A673 (cell line): Measurements from ENCODE around the gene RAB8B. TPM values are rescaled to one million over a fixed set of nuclear protein-coding genes. Genes with fewer than 3 reads are reported as not detected.

ENCODE experiments used
- BruUV-seq: library from RNA; stranded (reverse); fragments of 400-500 nt; replicated peaks from 2 replicates; lab custom pipeline; 2021; lab: Mats Ljungman, UMichigan
- CTCF ChIA-PET: fragments of 300-600 bp; sonication (Branson Sonifier 250); formaldehyde crosslinking; loops from one replicate; lab custom pipeline; 2022; ENCODE audit warnings: antibody characterized with exemption; lab: Charles Lee
- POLR2A ChIA-PET: fragments of 300-600 bp; sonication (Branson Sonifier 250); formaldehyde crosslinking; loops from one replicate; lab custom pipeline; 2022; ENCODE audit warnings: antibody characterized with exemption; ENCODE audit not compliant: low non-redundant PET; lab: Charles Lee
- DNase-seq: peaks from one replicate; pipeline ENCODE4 v3.0.0-alpha.2; 2015; ENCODE audit warnings: low spot score
- H3K27ac ChIP-seq: fragments of 200-600 bp; sonication (generic); 2 replicates; pipeline ENCODE4 v1.5.1; 2016; ENCODE audit warnings: mixed run types, low read depth, mild to moderate bottlenecking, mixed read lengths, antibody characterized with exemption, low read length; ENCODE audit not compliant: poor library complexity, severe bottlenecking
- H3K27me3 ChIP-seq: fragments of 200-600 bp; sonication (generic); replicated peaks from 2 replicates; pipeline ENCODE4 v1.6.1; 2017; ENCODE audit warnings: mixed run types, low read depth, mild to moderate bottlenecking, mixed read lengths, antibody characterized with exemption, low read length; ENCODE audit not compliant: insufficient read depth, poor library complexity
- H3K36me3 ChIP-seq: fragments of 200-600 bp; sonication (generic); 2 replicates; pipeline ENCODE4 v1.6.1; 2016; ENCODE audit warnings: mixed run types, mild to moderate bottlenecking, mixed read lengths, antibody characterized with exemption, low read length; ENCODE audit not compliant: insufficient read depth, poor library complexity, severe bottlenecking
- H3K4me1 ChIP-seq: fragments of 200-600 bp; sonication (generic); 2 replicates; pipeline ENCODE4 v1.6.1; 2017; ENCODE audit warnings: mixed run types, mild to moderate bottlenecking, mixed read lengths, antibody characterized with exemption, low read length; ENCODE audit not compliant: insufficient read depth, poor library complexity, severe bottlenecking
- H3K4me3 ChIP-seq: fragments of 200-600 bp; sonication (generic); 2 replicates; pipeline ENCODE4 v1.5.1; 2016; ENCODE audit warnings: low read depth, mixed run types, mild to moderate bottlenecking, mixed read lengths, low read length; ENCODE audit not compliant: poor library complexity, severe bottlenecking
- H3K9me3 ChIP-seq: fragments of 200-600 bp; sonication (generic); 2 replicates; pipeline ENCODE4 v1.6.1; 2016; ENCODE audit warnings: mixed run types, low read depth, mild to moderate bottlenecking, mixed read lengths, antibody characterized with exemption, low read length; ENCODE audit not compliant: poor library complexity, severe bottlenecking
- EZH2 ChIP-seq: fragments of 200-600 bp; sonication (generic); IDR thresholded peaks from 2 replicates; pipeline ENCODE4 v1.6.1; 2017; ENCODE audit warnings: borderline replicate concordance, low read depth, mild to moderate bottlenecking, mixed read lengths, antibody characterized with exemption, low read length; ENCODE audit not compliant: poor library complexity, severe bottlenecking
- intact Hi-C: fragments of 100-400 bp; cut with micrococcal nuclease; formaldehyde crosslinking; loops from one replicate; pipeline ENCODE4 v1.10.0; 2022; ENCODE audit not compliant: unreplicated experiment
- total RNA-seq: library from RNA; stranded (reverse); gene quantifications from 2 replicates; pipeline ENCODE4 v1.2.3, GENCODE V29; 2021
- TF ChIP-seq, protein P1 (sequence below): fragments of 300-800, 200-600 bp; sonication (generic); conservative IDR thresholded peaks from 2 replicates; pipeline ENCODE4 v1.5.1; 2017; ENCODE audit warnings: low read depth, mild to moderate bottlenecking, antibody characterized with exemption, low read length, moderate library complexity, mixed read lengths

Gene RAB8B
- total RNA-seq, 1 experiment from 2014 or later, result 29.1 TPM

DNA sequence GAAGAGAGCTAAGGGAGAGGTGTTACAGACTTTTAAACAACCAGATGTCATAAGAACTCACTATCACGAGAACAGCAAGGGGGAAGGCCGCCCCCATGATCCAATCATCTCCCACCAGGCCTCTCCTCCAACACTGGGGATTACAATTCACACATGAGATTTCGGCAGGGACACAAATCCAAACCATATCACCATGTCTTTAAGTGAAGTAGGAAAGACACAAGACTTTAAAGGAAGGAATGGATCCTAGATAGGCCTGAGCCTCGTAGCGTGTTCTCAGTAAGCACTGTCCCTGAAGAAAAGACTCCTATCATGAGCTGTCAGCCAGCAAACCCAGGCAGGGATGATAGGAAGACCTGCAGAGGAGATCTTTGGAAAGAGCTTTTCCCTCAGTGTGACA, 17.0 kb upstream of the RAB8B start:
- H3K36me3 ChIP-seq, result no peaks in the 10 kb centered on the region
- no peak for DNase-seq
- H3K9me3 ChIP-seq, result no peaks in the 10 kb centered on the region
- BruUV-seq, result no TSS peak
- TF ChIP-seq EZH2, result no peak
- TF ChIP-seq, protein P1, sequence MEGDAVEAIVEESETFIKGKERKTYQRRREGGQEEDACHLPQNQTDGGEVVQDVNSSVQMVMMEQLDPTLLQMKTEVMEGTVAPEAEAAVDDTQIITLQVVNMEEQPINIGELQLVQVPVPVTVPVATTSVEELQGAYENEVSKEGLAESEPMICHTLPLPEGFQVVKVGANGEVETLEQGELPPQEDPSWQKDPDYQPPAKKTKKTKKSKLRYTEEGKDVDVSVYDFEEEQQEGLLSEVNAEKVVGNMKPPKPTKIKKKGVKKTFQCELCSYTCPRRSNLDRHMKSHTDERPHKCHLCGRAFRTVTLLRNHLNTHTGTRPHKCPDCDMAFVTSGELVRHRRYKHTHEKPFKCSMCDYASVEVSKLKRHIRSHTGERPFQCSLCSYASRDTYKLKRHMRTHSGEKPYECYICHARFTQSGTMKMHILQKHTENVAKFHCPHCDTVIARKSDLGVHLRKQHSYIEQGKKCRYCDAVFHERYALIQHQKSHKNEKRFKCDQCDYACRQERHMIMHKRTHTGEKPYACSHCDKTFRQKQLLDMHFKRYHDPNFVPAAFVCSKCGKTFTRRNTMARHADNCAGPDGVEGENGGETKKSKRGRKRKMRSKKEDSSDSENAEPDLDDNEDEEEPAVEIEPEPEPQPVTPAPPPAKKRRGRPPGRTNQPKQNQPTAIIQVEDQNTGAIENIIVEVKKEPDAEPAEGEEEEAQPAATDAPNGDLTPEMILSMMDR, result no peak
- intact Hi-C loops, result no loop called here
- no peak overlapping the region for H3K4me3 ChIP-seq
- no peaks in the 10 kb centered on the region for H3K27me3 ChIP-seq
- ChIA-PET POLR2A (no interaction called here), CTCF (no interaction called here)
- no peaks in the 10 kb centered on the region for H3K4me1 ChIP-seq
- no peak overlapping the region for H3K27ac ChIP-seq

DNA sequence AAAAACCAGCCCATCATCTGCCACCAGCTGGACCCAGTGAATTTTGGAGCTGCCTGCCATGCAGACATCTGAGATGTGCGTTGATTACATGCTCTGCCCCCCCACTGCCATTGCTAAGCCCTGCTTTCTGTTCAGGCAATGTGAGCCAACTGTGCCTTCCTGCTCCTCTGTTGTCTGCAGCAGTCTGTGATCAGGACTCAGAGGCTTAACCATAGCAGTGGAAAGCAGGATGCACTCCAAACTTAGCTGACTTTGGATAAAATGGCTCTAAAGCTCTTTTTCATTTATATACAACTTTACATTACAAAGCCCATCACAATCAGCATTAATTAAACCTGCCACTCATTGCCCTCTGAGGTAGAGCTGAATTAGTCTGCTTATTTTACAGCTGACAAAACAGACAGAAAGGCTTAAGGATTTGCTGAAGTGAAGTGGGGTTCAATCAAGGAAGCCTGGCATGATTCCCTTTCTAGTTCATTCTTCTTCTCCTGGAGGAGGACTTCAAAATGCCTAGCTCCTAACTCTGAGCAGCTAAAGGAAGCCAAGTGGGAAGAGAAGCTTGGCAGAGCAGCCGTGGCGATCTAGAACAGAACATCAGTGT, 16.5 kb upstream of the RAB8B start:
- no peaks in the 10 kb centered on the region for H3K36me3 ChIP-seq
- no peak overlapping the region for H3K4me3 ChIP-seq
- no peak for DNase-seq
- H3K9me3 ChIP-seq, result no peaks in the 10 kb centered on the region
- TF ChIP-seq, protein P1, result no peak
- no peak for TF ChIP-seq EZH2
- no TSS peak for BruUV-seq
- ChIA-PET CTCF (no interaction called here), POLR2A (no interaction called here)
- intact Hi-C loops, result no loop called here
- H3K4me1 ChIP-seq, result no peaks in the 10 kb centered on the region
- H3K27me3 ChIP-seq, result no peaks in the 10 kb centered on the region
- no peak overlapping the region for H3K27ac ChIP-seq

DNA sequence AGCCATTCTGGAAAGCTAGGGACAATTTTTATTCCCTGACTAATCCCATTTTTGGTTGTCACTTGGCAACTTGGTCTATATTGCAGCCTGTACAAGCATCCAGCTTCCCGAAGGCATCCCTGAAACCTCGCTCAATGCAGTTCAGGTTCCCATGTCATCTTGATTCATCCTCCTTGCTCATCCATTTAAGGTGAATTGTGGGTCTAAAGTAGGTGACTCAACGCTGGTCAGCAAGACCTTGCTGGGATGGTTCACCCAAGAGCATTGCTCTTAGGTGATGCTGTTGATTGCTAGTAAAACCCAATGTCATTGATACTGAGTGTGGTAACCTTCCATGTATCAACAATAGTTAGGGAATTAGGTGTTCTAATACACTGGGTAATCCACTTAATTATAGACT, 13.1 kb upstream of the RAB8B start:
- Histone ChIP-seq H3K27ac (no peak overlapping the region), H3K4me1 (no peaks in the 10 kb centered on the region), H3K9me3 (no peaks in the 10 kb centered on the region), H3K4me3 (no peak overlapping the region), H3K27me3 (no peaks in the 10 kb centered on the region), H3K36me3 (no peaks in the 10 kb centered on the region)
- BruUV-seq, result no TSS peak
- CTCF ChIA-PET, result no interaction called here
- intact Hi-C loops, result no loop called here
- TF ChIP-seq EZH2, result no peak
- TF ChIP-seq, protein P1, result no peak
- POLR2A ChIA-PET, result no interaction called here
- DNase-seq, result no peak
